C4-2B (cell line): ENCODE results near the gene FAM83G.

Experiments used
- H3K27ac ChIP-seq: fragments of 450-650 bp; 2 replicates; pipeline ENCODE4 v1.5.1; 2017
- ZFX ChIP-seq: fragments of 450-650 bp; IDR thresholded peaks from 2 replicates; pipeline ENCODE4 v1.6.1; 2017
- TF ChIP-seq, protein P1 (sequence below): fragments of 450-650 bp; conservative IDR thresholded peaks from 2 replicates; pipeline ENCODE4 v1.5.1; 2017; ENCODE audit warnings: mild to moderate bottlenecking

FAM83G gene

DNA sequence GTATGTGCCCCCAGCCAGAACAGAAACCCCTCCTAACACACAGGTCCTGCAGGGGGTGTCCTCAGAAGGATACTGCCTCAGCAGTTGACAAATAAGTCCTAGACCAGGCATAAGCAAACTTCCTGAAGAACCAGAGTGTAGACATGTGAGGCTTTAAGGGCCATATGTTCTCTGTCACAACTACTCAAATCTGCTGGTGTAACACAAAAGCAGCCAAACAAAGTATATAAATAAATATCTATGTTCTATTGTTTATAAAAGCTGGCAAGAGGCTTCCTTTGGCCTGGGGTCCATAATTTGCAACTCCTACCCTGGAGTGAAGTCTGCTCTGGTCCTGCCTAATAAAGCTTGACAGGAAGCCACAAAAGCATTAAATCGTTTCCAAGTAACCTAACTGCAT is 9.9 kb downstream of the FAM83G start:
- TF ChIP-seq ZFX: no peak
- TF ChIP-seq, protein P1, sequence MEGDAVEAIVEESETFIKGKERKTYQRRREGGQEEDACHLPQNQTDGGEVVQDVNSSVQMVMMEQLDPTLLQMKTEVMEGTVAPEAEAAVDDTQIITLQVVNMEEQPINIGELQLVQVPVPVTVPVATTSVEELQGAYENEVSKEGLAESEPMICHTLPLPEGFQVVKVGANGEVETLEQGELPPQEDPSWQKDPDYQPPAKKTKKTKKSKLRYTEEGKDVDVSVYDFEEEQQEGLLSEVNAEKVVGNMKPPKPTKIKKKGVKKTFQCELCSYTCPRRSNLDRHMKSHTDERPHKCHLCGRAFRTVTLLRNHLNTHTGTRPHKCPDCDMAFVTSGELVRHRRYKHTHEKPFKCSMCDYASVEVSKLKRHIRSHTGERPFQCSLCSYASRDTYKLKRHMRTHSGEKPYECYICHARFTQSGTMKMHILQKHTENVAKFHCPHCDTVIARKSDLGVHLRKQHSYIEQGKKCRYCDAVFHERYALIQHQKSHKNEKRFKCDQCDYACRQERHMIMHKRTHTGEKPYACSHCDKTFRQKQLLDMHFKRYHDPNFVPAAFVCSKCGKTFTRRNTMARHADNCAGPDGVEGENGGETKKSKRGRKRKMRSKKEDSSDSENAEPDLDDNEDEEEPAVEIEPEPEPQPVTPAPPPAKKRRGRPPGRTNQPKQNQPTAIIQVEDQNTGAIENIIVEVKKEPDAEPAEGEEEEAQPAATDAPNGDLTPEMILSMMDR: no peak
- H3K27ac ChIP-seq: no peak overlapping the region

DNA sequence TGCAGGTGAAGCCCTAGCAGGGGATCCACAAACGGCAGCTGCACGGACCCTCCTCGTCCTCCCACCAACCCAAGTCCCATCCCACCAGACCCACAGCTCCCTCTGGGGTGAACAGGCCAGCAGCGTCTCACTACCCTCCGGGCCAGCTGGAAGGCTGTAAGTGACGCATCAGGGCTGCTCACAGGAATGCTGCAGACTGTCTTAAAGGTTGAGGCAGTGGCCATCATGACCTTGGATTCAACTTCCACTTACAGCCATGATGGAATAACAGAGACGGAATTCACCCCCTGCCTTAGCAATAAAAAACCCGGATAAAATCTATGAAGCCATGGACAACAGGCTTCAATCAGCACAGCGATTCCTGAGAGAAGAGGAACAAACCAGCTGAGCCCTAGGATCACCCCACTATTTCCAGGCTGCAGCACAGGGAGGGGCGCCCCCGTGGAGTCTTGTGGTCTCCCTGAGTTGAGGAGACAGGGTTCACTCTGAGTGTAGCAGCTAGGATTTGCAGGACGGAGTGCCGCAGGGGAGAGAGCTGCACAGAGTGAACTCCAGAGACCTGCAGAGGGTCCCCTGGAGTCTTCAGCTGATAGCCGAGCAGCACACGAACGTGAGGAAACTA is 10.5 kb downstream of the FAM83G start:
- TF ChIP-seq ZFX: no peak
- TF ChIP-seq, protein P1: no peak
- no peak overlapping the region for H3K27ac ChIP-seq

DNA sequence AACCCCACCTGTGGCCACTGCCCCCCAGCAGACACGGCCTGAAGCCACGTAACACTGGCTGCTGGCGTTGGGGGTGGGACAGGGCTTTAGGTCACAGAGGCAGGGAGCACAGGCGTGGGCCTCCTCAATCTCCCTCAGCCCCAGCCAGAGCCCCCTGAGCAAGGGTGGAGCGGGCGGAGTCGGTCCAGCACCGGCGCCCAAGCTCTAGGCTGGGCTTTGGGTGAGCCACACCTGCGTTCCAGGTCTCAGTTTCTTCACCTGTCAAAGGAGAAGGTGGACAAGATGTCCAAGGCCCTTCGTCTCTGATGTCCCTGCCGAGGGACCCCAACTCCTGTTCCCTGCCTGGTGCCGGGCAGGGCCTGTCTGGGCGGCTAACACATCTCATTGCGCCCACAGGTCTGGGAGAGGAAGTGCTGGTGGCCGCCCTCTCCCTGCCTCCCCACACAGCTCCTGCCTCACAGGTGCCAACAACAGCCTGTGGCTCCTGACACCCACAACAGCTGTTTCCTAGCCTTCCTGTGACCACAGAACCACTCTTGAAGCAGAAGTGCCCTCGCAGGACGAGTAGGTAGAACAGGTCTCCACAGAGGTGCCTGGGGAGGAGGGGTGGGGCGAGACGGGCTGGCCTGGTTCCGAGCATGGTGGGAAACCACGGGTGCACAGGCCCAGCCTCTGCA is 12.0 kb downstream of the FAM83G start:
- no peak for TF ChIP-seq ZFX
- no peak overlapping the region for H3K27ac ChIP-seq

DNA sequence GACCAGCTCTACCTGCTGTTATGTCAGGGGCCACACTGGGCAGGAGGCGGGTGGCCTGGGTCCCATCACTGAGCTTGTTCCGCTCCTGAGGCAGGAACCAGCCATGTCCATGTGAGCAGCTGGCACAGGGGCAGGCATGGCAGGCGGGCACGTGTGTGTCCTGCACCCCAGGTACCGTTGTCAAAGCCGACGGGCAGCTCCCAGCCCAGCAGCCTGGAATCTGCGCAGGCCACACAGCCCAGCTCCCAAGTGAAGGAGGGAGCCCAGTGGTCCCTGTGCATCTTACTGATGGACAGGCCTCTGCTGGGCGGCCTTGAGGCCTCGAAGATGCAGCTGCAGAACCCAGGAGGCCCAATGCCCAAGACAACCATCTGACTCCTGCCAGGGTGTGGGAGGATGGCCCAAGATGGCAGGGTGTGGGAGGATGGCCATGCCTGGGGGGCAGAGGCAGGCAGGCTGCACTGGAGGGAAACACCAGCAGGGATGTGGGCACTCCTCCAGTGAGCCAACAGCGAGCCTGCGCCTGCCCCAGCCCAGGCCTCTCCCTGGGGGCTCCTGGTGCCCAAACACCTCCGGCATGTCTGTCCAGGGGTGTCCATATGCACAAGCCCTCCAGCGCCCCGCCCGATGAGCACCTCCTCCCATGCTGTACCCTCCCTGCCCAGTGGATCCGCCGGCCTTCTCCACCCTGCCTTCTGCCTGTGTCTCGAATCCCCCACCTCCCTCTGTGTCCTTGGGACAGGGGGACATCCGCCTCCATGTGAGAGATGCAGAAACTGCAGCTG is 12.8 kb downstream of the FAM83G start:
- no peak overlapping the region for H3K27ac ChIP-seq
- TF ChIP-seq, protein P1: no peak
- no peak for TF ChIP-seq ZFX

DNA sequence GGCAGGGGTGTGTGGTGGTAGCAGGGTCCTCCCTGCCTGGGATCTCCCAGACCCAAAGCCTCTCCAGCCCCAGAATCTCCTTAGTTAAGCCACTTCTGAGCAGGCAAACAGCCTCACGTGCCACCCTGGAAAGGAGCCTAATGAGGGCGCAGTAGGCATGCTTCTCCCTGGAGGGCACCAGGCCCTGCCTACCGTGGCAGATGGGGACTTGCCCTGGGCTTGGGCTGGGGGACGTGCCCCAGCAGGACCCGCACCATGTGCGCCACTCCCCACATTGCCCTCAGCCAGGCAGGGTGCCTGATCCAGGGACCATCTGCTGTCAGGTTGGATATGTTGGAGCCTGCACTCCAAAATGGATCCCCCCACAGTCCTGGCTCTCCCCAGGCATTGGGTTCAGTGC is 14.2 kb downstream of the FAM83G start:
- no peak for TF ChIP-seq ZFX
- TF ChIP-seq, protein P1: no peak
- no peak overlapping the region for H3K27ac ChIP-seq

DNA sequence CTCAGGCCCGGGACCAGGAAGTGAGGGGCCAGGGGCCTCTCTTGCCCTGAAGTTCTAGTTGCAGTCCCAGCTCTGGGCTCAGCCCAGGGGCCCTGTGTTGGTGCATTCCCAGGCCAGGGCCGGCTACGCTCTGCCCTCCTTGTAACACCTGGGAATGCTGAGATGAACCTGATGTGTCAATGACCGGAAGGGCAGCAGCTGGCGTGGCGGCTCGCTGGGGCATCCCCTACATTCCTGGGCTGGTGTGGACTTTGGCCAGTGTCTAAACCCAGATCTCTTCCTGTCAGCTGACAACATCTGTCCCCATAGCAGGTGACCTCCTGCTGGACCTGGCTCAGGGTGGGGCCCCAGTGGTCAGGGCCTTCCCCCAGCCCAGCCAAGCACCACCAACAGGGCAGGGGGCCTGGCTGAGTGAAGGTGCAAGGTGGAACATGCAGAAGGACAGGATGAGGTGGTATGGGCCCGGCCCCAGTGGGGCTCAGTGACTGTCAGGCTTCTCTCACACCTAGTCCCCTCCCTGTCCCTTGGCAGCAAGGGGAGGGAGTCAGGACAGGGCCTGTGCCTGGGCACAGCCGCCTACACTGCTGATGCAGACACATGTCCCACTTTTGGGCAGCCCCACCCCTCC is 15.9 kb downstream of the FAM83G start:
- peak overlapping the region; percentile 72 for H3K27ac ChIP-seq
- no peak for TF ChIP-seq ZFX
- TF ChIP-seq, protein P1: no peak

DNA sequence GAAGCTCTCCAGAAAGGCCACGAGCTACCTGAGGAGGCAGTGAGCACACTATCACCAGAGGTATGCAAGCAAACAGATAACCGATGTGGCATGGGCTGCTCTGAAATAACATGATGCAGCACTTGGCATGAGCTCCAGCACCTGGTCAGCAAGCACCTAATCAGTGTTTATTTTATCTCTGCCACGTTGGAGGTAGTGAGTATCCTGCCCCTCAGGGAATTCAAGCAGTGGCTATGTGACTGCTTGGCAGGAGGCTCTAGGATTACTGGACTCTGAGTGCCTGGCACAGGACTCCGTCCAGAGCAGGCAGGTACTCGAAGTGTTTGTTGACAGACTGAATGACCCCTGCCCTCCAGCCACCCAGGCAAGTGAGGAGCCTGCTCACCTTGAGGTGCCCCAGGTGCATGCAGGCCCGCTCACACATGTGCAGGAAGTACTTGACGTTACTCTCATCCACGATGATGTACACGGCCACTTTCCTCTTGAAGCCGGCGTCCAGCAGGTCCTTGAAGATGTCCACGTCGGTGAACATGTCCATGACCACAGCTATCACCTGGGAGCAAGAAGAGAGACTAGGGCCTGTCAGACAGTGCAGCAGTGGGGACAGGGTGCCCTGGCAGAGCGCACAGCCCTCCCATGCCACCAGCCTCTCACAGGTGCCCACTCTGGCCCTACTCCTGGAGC is 16.6 kb downstream of the FAM83G start:
- H3K27ac ChIP-seq: peak overlapping the region; percentile 72
- TF ChIP-seq, protein P1: no peak
- TF ChIP-seq ZFX: no peak
